GM12873 (cell line): ENCODE measurements around the gene ATG5.

ENCODE experiments used
- CTCF ChIP-seq: IDR thresholded peaks from 2 replicates; pipeline ENCODE4 v1.5.1; 2012; ENCODE audit warnings: low read depth, mild to moderate bottlenecking, moderate library complexity, low read length, control low read depth; ENCODE audit not compliant: insufficient read depth; ENCODE audit errors: missing control alignments

ATG5 gene

GRCh38 chr6:106212576-106212975, 113.0 kb downstream of the ATG5 start:
- no peak for TF ChIP-seq CTCF

- TF ChIP-seq CTCF = no peak
Observed at GRCh38 chr6:106206905-106207304, 118.7 kb downstream of the ATG5 start.

- TF ChIP-seq CTCF = no peak
Observed at GRCh38 chr6:106204961-106205360, 120.6 kb downstream of the ATG5 start.

- TF ChIP-seq CTCF = no peak
Observed at GRCh38 chr6:106199998-106200397, 125.6 kb downstream of the ATG5 start.

GRCh38 chr6:106199331-106199730, 126.2 kb downstream of the ATG5 start:
- no peak for TF ChIP-seq CTCF

GRCh38 chr6:106197441-106197840, 128.1 kb downstream of the ATG5 start:
- no peak for TF ChIP-seq CTCF

GRCh38 chr6:106194949-106195921, 130.3 kb downstream of the ATG5 start:
- no peak for TF ChIP-seq CTCF
